HepG2 (cell line): Measurements from ENCODE around the gene PAXX. TPM values are rescaled to one million over a fixed set of nuclear protein-coding genes. Genes with fewer than 3 reads are reported as not detected.

ENCODE experiments used
- ATAC-seq: fragments of 200-7000 bp; cut with Tn5 transposase; 3 replicates; pipeline ENCODE4 v1.9.1; 2020; ENCODE audit warnings: mild to moderate bottlenecking, moderate library complexity
- BruUV-seq: library from RNA; stranded (reverse); fragments of 400-500 nt; replicated peaks from 2 replicates; lab custom pipeline; 2021; lab: Mats Ljungman, UMichigan
- CTCF ChIA-PET: fragments of 300-600 bp; formaldehyde crosslinking; extraction: SDS; loops from one replicate; lab custom pipeline; 2021; ENCODE audit warnings: low total read pairs, inconsistent platforms, low intra/inter-chr PET ratio; lab: Yijun Ruan, JAX
- POLR2A ChIA-PET: fragments of 350-600 bp; sonication (Branson Sonifier 250); formaldehyde crosslinking; loops from one replicate; lab custom pipeline; 2020; ENCODE audit warnings: antibody characterized with exemption, inconsistent platforms; lab: Yijun Ruan, JAX
- DNase-seq: peaks from one replicate; pipeline ENCODE4 v3.0.0-alpha.2; 2015; ENCODE audit warnings: low spot score
- FAIRE-seq: peaks from 3 replicates; lab custom pipeline; 2011; peaks lifted over from hg19 to GRCh38; lab: Jason Lieb, UNC
- H2AFZ ChIP-seq: one replicate; pipeline ENCODE4 v1.6.1; 2011; ENCODE audit warnings: low read length, inconsistent platforms
- H3K27ac ChIP-seq: fragments of 300-600 bp; 3 replicates; pipeline ENCODE4 v1.8.0; 2011; ENCODE audit warnings: mixed run types, mild to moderate bottlenecking, mixed read lengths, low read length, inconsistent platforms; ENCODE audit not compliant: insufficient read depth; ENCODE audit errors: extremely low read length
- H3K27me3 ChIP-seq, 2 experiments: fragments of 200-600 bp in 1 of 2; 2 replicates in 1 of 2; 3 replicates in 1 of 2; pipeline versions ENCODE4 v1.6.0 to v1.8.0; 2011; ENCODE audit warnings: low read length in 2 of 2, mild to moderate bottlenecking in 2 of 2, moderate library complexity in 2 of 2, inconsistent platforms in 1 of 2; ENCODE audit not compliant: insufficient read depth in 2 of 2, control insufficient read depth in 1 of 2
- H3K36me3 ChIP-seq, 2 experiments: fragments of 200-600 bp in 1 of 2; replicated peaks in 1 of 2; 2 replicates in 1 of 2; 3 replicates in 1 of 2; pipeline versions ENCODE4 v1.5.1 to v1.8.0; 2011; ENCODE audit warnings: low read length in 2 of 2, inconsistent platforms in 1 of 2; ENCODE audit not compliant: insufficient read depth in 2 of 2, control insufficient read depth in 1 of 2
- H3K4me1 ChIP-seq: 2 replicates; pipeline ENCODE4 v1.5.1; 2012; ENCODE audit warnings: low read length, inconsistent platforms; ENCODE audit not compliant: insufficient read depth
- H3K4me2 ChIP-seq: 2 replicates; pipeline ENCODE4 v1.6.0; 2011; ENCODE audit warnings: low read depth, low read length, inconsistent platforms
- H3K4me3 ChIP-seq, 3 experiments: fragments of 200-600 bp in 1 of 3; sonication (generic), shearing (Covaris generic) in 1 of 3; replicated peaks in 1 of 3; 2 replicates each; pipeline ENCODE4 v1.5.1; 2011 to 2016; ENCODE audit warnings: low read length in 3 of 3, inconsistent platforms in 2 of 3, low read depth in 2 of 3, mild to moderate bottlenecking in 2 of 3, control low read depth in 1 of 3, mixed read lengths in 1 of 3; ENCODE audit not compliant: insufficient read depth in 1 of 3
- H3K79me2 ChIP-seq: one replicate; pipeline ENCODE4 v1.6.1; 2011; ENCODE audit warnings: low read length, inconsistent platforms; ENCODE audit not compliant: insufficient read depth
- H3K9ac ChIP-seq: 2 replicates; pipeline ENCODE4 v1.6.0; 2011; ENCODE audit warnings: mild to moderate bottlenecking, low read depth, low read length, inconsistent platforms; ENCODE audit not compliant: insufficient read depth
- H3K9me3 ChIP-seq: 2 replicates; pipeline ENCODE4 v1.5.1; 2012; ENCODE audit warnings: mild to moderate bottlenecking, low read length
- H4K20me1 ChIP-seq: 2 replicates; pipeline ENCODE4 v1.6.0; 2011; ENCODE audit warnings: inconsistent platforms, mild to moderate bottlenecking, low read length, moderate library complexity; ENCODE audit not compliant: insufficient read depth
- GABPA ChIP-seq, 2 experiments: IDR thresholded peaks; 2 replicates each; pipeline ENCODE4 v1.6.1; 2011 to 2016; ENCODE audit warnings: low read depth in 2 of 2, low read length in 1 of 2, missing biosample characterization in 1 of 2, missing genetic modification characterization in 1 of 2
- IRF1 ChIP-seq: sonication (generic); formaldehyde crosslinking; IDR thresholded peaks from 2 replicates; pipeline ENCODE4 v1.4.0; 2020; ENCODE audit warnings: low read depth, mild to moderate bottlenecking, missing genetic modification reagents
- MTA1 ChIP-seq: sonication (generic); formaldehyde crosslinking; IDR thresholded peaks from 2 replicates; pipeline ENCODE4 v1.4.0; 2020; ENCODE audit warnings: missing genetic modification reagents, mild to moderate bottlenecking, borderline replicate concordance
- NFE2L2 ChIP-seq: fragments of 150-350 bp; IDR thresholded peaks from 2 replicates; pipeline ENCODE4 v1.6.1; 2014; ENCODE audit warnings: low read length
- RBAK ChIP-seq: sonication (generic); formaldehyde crosslinking; IDR thresholded peaks from 2 replicates; pipeline ENCODE4 v1.5.1; 2020; ENCODE audit warnings: mild to moderate bottlenecking, missing genetic modification reagents
- ZFP37 ChIP-seq: sonication (generic); formaldehyde crosslinking; IDR thresholded peaks from 2 replicates; pipeline ENCODE4 v1.4.0; 2020; ENCODE audit warnings: missing genetic modification reagents, borderline replicate concordance
- ZNF30 ChIP-seq: sonication (generic); formaldehyde crosslinking; IDR thresholded peaks from 2 replicates; pipeline ENCODE4 v1.5.0; 2020; ENCODE audit warnings: mild to moderate bottlenecking, missing genetic modification reagents
- ZNF710 ChIP-seq: sonication (generic); formaldehyde crosslinking; IDR thresholded peaks from 2 replicates; pipeline ENCODE4 v1.5.0; 2020; ENCODE audit warnings: mild to moderate bottlenecking, missing genetic modification reagents, borderline replicate concordance
- WGBS: methylation state at CpG from one replicate; pipeline ENCODE4 v1.1.6; 2017; ENCODE audit warnings: low lambda C conversion rate; 5-methylcytosine and 5-hydroxymethylcytosine counted together
- in situ Hi-C: cut with HindIII; loops from 2 replicates; pipeline ENCODE4 v1.10.0; 2017; ENCODE audit warnings: low pct_unique_long_range_greater_than_20kb; ENCODE audit not compliant: extremely low pct_ligation_motif_present
- intact Hi-C: fragments of 100-400 bp; cut with micrococcal nuclease; formaldehyde crosslinking; loops from one replicate; pipeline ENCODE4 v1.10.0; 2022; ENCODE audit not compliant: unreplicated experiment
- polyA plus RNA-seq, 8 experiments: library from polyadenylated mRNA; depleted of rRNA in 3 of 8; stranded (reverse) in 7 of 8; unstranded in 1 of 8; fragments of >200 nt; fragmentation: Illumina TruSeq in 4 of 8; extraction: Trizol in 4 of 8; gene quantifications; 2 replicates each; pipeline versions ENCODE4 v1.2.1 to v1.2.3, GENCODE V29; 2011 to 2016; ENCODE audit warnings: low read depth in 4 of 8, missing spikeins in 1 of 8, mixed read lengths in 1 of 8; ENCODE audit not compliant: insufficient read depth in 1 of 8
- total RNA-seq, 5 experiments: library from RNA; depleted of rRNA; stranded (reverse); fragments of >200 nt; fragmentation: Illumina TruSeq; extraction: Trizol; gene quantifications; 2 replicates each; pipeline ENCODE4 v1.2.3, GENCODE V29; 2016; ENCODE audit warnings: low read depth in 1 of 5

The PAXX gene
- total and polyA plus RNA-seq, 2 of the 13 experiments (the other 11 are each of a cell fraction or from before 2014, with no cell fraction given): 14.0 to 31.9 TPM

DNA sequence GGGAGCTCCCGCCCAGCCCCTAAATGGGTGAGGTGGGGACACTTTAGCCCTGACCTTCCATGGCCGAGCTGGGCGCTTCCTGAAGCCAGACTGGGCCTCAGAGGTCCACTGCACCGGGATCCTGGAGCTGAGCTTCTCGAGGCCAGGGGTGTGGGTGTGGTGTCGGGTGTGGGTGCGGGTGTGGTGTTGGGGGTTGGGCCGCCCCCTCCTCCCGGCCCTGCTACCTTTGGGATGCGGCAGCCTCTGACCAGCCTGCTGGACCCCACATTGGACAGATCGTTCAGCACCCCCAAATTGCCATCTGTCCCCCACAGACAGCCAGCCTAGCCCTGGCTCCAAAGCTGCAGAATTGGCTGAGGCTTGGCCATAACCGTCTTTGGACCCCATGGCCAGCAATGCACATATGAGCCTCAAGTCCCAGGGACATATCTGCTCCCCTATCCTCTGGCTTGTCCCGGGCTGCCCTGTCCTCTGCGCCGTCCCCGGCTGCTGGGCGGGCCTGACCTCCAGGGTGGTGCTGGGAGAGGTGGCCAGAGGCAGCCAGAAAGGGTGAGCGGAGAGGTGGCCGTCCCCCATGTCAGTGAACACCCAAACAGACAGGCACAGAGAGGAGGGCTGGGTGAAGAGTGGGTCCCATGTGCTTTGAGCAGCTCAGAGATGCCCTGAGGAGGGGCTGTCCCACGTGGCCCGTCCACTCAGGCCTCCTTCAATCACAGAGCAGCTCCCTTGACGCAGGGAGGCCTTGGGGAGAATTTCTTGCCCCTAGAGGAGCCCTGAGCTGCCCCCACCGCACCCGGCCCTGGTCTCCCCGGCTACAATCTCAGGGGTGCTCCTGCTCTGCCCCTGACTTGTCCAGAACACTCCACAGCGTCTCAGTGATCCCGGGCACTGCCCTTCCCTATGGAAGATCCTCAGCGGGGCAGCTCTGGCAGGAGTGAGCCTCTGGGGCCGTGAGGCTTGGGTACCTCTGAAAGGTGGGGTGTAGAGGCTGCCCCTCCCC, 18.3 kb upstream of the PAXX start (continued):
- no peak for TF ChIP-seq ZNF710

GRCh38 chr9:136974817-136975535, 17.2 kb upstream of the PAXX start:
- Histone ChIP-seq H4K20me1 (no peaks in the 10 kb centered on the region), H2AFZ (no peak overlapping the region), H3K27ac (no peak overlapping the region), H3K4me3 (no peak overlapping the region), H3K79me2 (no peaks in the 10 kb centered on the region), H3K27me3 (peaks cover 22 to 71% of the 10 kb centered on the region in 2 experiments), H3K4me2 (no peak overlapping the region), H3K36me3 (no peaks in the 10 kb centered on the region), H3K9me3 (no peaks in the 10 kb centered on the region), H3K4me1 (peaks cover 34% of the 10 kb centered on the region), H3K9ac (no peak overlapping the region)
- no TSS peak for BruUV-seq
- WGBS: 10% methylated on average over 2 of the region's 15 CpGs
- in situ Hi-C loops (no loop called here), intact Hi-C loops (no loop called here)
- CTCF ChIA-PET: no interaction called here
- DNase-seq (no peak), FAIRE-seq (no peak), ATAC-seq (no peak)
- TF ChIP-seq GABPA (IDR thresholded peaks at IDR 0.05; ENCODE audit: low read depth, low read length) (no peak), GABPA (CRISPR knock-in tag; IDR thresholded peaks at IDR 0.05; ENCODE audit: low read depth) (no peak), NFE2L2 (no peak), MTA1 (CRISPR knock-in tag) (no peak), ZFP37 (no peak), IRF1 (CRISPR knock-in tag) (no peak), RBAK (CRISPR knock-in tag) (no peak), ZNF30 (CRISPR knock-in tag) (no peak)
- POLR2A ChIA-PET: interaction anchor here (1.6 kb wide), 1 partner anchor 18 kb away, joined by 4 read pairs; the partner anchor contains the start of gene PAXX
